Mucosa of descending colon (tissue), 3 donors: ENCODE measurements around the gene ANKRD37. TPM values are rescaled to one million over a fixed set of nuclear protein-coding genes. Genes with fewer than 3 reads are reported as not detected.

Experiments used
- ATAC-seq: fragments of 200-7000 bp; cut with Tn5 transposase; one replicate; pipeline ENCODE4 v1.9.1; 2020; ENCODE audit warnings: mild to moderate bottlenecking, moderate library complexity
- DNase-seq, 3 donors: peaks; one replicate each; pipeline ENCODE4 v3.0.0-alpha.2; 2020
- H3K36me3 ChIP-seq: fragments of 200-600 bp; one replicate; pipeline ENCODE4 v1.8.0; 2021; ENCODE audit warnings: low read depth, mild to moderate bottlenecking
- H3K4me1 ChIP-seq: fragments of 200-600 bp; one replicate; pipeline ENCODE4 v1.8.0; 2021; ENCODE audit warnings: low read depth, mild to moderate bottlenecking
- H3K4me3 ChIP-seq: fragments of 200-600 bp; one replicate; pipeline ENCODE4 v1.8.0; 2021; ENCODE audit warnings: mild to moderate bottlenecking
- H3K9me3 ChIP-seq: fragments of 200-600 bp; one replicate; pipeline ENCODE4 v1.8.0; 2021; ENCODE audit warnings: mild to moderate bottlenecking
- CTCF ChIP-seq: fragments of 200-600 bp; IDR thresholded peaks from one replicate; pipeline ENCODE4 v1.8.0; 2022; ENCODE audit warnings: antibody characterized with exemption, mild to moderate bottlenecking
- intact Hi-C, 2 donors: fragments of 100-400 bp; cut with DNase I in 1 of 2; cut with micrococcal nuclease in 1 of 2; formaldehyde crosslinking; loops; one replicate each; pipeline versions ENCODE4 v1.11.0 to v1.11.1; 2022; cut with DNase I, micrococcal nuclease
- total RNA-seq, 3 donors: library from RNA; stranded (reverse); fragmentation: NEBNext Ultra II Directional in 2 of 3; extraction: Animal tissue kit (Norgen Biotek cat#: 25700) in 2 of 3; gene quantifications; one replicate each; pipeline versions ENCODE4 v1.2.1 to v1.2.4, GENCODE V29; 2021 to 2023
- donor health status: DM: no; HTN: no; CAD: no; lungs with moderate emphysema.
- donor health status: DM: no; HTN: no; CAD: no.
- donor health status: DM: no; HTN: yes; CAD: no.

Gene ANKRD37
- total RNA-seq, 3 donors from 2014 or later: 7.6 to 14.2 (median 9.7) TPM

- no peak for TF ChIP-seq CTCF
- intact Hi-C loops: no loop called here
- no peak for ATAC-seq
- Histone ChIP-seq H3K9me3 (no peaks in the 10 kb centered on the region), H3K4me3 (no peak overlapping the region), H3K4me1 (no peaks in the 10 kb centered on the region), H3K36me3 (no peaks in the 10 kb centered on the region)
- no peak for DNase-seq
Observed at GRCh38 chr4:185357211-185357610, 39.4 kb upstream of the ANKRD37 start.

- Histone ChIP-seq H3K4me3 (no peak overlapping the region), H3K4me1 (no peaks in the 10 kb centered on the region), H3K9me3 (no peaks in the 10 kb centered on the region), H3K36me3 (no peaks in the 10 kb centered on the region)
- no peak for TF ChIP-seq CTCF
- no peak for DNase-seq
- intact Hi-C loops: no loop called here
- ATAC-seq: no peak
Observed at GRCh38 chr4:185357733-185358440, 38.8 kb upstream of the ANKRD37 start.

GRCh38 chr4:185358514-185358913 lies 38.1 kb upstream of the ANKRD37 start:
- intact Hi-C loops: no loop called here
- H3K36me3 ChIP-seq: no peaks in the 10 kb centered on the region
- no peak for TF ChIP-seq CTCF
- no peak for DNase-seq
- H3K4me1 ChIP-seq: no peaks in the 10 kb centered on the region
- H3K9me3 ChIP-seq: no peaks in the 10 kb centered on the region
- no peak overlapping the region for H3K4me3 ChIP-seq
- ATAC-seq: no peak

- Histone ChIP-seq H3K9me3 (no peaks in the 10 kb centered on the region), H3K36me3 (no peaks in the 10 kb centered on the region), H3K4me1 (no peaks in the 10 kb centered on the region), H3K4me3 (no peak overlapping the region)
- intact Hi-C loops: no loop called here
- DNase-seq (no peak), ATAC-seq (no peak)
- TF ChIP-seq CTCF: no peak
Observed at GRCh38 chr4:185358959-185359358, 37.7 kb upstream of the ANKRD37 start.

GRCh38 chr4:185359767-185360446 lies 36.7 kb upstream of the ANKRD37 start:
- intact Hi-C loops: no loop called here
- DNase-seq: no peak
- H3K36me3 ChIP-seq: no peaks in the 10 kb centered on the region
- ATAC-seq: no peak
- no peak for TF ChIP-seq CTCF
- H3K9me3 ChIP-seq: no peaks in the 10 kb centered on the region
- H3K4me3 ChIP-seq: no peak overlapping the region
- H3K4me1 ChIP-seq: no peaks in the 10 kb centered on the region
